Measurements from ENCODE around the gene BPIFA3.
A peak's percentile ranks its signal among the peaks of the same experiment; 100 is the strongest.

Gene BPIFA3

DNA sequence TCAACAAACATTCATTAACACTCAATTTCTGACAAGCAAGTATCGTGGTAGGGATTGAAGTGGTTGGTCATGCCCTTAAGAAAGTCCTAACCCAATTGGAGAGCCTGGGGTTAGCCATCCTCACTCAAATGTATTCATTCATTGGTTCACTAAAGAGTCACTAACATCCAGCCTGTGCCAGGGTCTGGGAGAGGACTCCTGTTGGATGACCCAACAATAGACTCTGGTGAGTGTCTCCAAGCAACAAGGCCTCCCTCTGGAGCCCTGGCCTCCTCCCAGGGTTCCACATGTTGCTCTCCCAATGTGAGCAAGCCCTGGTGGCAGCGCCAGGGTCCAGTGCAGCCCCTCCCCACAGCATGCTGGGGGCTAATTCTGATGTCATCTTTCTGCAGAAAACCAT is at the start of gene BPIFA3:
TSS of gene BPIFA3 (plus strand) at position 301 of the 400 bp plus-strand sequence. CDS start 185 bp downstream, outside the sequence.
- TF ChIP-seq, protein P1, sequence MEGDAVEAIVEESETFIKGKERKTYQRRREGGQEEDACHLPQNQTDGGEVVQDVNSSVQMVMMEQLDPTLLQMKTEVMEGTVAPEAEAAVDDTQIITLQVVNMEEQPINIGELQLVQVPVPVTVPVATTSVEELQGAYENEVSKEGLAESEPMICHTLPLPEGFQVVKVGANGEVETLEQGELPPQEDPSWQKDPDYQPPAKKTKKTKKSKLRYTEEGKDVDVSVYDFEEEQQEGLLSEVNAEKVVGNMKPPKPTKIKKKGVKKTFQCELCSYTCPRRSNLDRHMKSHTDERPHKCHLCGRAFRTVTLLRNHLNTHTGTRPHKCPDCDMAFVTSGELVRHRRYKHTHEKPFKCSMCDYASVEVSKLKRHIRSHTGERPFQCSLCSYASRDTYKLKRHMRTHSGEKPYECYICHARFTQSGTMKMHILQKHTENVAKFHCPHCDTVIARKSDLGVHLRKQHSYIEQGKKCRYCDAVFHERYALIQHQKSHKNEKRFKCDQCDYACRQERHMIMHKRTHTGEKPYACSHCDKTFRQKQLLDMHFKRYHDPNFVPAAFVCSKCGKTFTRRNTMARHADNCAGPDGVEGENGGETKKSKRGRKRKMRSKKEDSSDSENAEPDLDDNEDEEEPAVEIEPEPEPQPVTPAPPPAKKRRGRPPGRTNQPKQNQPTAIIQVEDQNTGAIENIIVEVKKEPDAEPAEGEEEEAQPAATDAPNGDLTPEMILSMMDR (IDR thresholded peaks at IDR 0.05; ENCODE audit: borderline replicate concordance, insufficient read depth, low read depth, low read length), result no peak

DNA sequence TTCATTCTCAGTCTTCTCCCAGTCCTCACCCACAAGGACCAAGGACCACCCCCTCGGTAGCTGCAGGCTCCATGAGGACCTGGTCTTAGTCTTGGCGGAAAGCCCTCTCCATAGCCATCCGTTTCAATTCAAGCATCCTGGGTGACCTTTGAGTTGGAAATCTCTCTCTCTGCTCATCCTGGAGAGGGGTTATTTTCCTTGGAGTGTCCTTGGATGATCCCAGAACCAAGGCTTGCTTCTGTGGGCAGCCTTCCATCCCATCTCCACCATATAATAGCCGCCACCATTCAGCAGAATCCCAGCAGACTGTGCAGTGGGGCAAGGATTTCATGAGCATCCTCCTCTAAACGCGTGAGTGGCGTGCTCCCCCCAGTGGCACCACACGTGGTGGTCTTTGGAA is 49.3 kb upstream of the BPIFA3 start, which contains the start of gene BPIFA2:
TSS of gene BPIFA2 (plus strand) at position 301 of the 400 bp plus-strand sequence. CDS start 987 bp downstream, outside the sequence.
- no peak within 1 kb of the TSS for H3K4me3 ChIP-seq (ENCODE audit: low read depth, low read length)
- TF ChIP-seq, protein P1 (IDR thresholded peaks at IDR 0.05; ENCODE audit: borderline replicate concordance, insufficient read depth, low read depth, low read length), result no peak

More for the DNA sequence above, at the start of gene BPIFA3:
- H3K4me3 ChIP-seq (ENCODE audit: low read depth, low read length), result no peak within 1 kb of the TSS

DNA sequence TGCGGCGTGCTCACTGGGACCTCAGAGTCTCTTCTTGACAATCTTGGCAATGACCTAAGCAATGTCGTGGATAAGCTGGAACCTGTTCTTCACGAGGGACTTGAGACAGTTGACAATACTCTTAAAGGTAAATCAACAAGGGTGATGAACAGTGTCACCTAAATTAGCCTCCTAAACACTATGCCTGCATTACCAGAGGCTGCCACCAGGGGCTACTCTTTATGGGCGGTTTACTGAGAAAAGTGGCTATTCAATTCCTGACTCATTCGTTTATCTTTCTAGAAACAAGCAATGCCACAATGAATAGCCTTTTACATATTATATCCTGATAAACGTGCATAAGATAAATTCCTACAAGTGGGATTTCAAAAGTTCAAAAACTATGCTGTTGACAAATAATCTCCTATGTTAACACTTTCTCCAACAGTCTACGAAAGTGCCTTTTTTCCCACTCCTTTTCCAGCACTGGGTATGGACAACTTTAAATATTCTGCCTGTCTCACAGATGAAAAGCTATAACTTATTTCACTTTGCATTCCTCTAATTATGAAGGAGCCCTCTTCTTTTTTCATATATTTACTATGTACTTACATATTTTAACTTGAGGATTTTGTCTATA is 47.9 kb upstream of the BPIFA3 start:
- H3K4me3 ChIP-seq (ENCODE audit: low read depth, low read length), result no peak overlapping the region
- TF ChIP-seq, protein P1 (IDR thresholded peaks at IDR 0.05; ENCODE audit: borderline replicate concordance, insufficient read depth, low read depth, low read length), result peak; percentile 68

DNA sequence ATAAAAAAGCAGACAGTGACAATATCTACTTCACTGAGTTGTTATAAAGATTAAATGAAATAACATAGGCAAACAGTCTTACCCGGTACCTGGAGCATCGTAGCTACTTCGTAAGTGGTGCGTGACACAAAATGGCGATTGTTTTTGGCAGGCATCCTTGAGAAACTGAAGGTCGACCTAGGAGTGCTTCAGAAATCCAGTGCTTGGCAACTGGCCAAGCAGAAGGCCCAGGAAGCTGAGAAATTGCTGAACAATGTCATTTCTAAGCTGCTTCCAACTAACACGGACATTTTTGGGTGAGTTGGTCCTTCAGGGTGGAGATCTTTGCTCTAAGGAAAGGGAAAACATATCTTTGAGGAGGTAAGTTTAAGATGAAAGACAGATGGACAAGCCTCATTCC is 44.4 kb upstream of the BPIFA3 start:
- TF ChIP-seq, protein P1 (IDR thresholded peaks at IDR 0.05; ENCODE audit: borderline replicate concordance, insufficient read depth, low read depth, low read length), result no peak

DNA sequence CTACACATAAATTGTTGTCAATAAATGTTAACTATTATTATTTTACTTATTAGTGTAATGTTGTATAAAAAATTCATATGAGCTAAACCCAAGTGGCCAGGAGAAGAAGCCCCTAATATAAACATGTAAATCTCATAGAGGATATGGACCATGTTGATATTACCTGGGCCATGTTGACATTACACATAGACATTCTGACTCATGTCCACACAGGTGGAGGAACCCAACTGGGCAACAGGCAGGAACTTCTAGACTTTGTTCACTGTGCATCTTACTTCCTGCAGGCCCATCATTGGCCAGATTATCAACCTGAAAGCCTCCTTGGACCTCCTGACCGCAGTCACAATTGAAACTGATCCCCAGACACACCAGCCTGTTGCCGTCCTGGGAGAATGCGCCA is 42.0 kb upstream of the BPIFA3 start:
- TF ChIP-seq, protein P1 (IDR thresholded peaks at IDR 0.05; ENCODE audit: borderline replicate concordance, insufficient read depth, low read depth, low read length), result no peak
- H3K4me3 ChIP-seq (ENCODE audit: low read depth, low read length), result no peak overlapping the region

More for the DNA sequence above, 44.4 kb upstream of the BPIFA3 start:
- H3K4me3 ChIP-seq (ENCODE audit: low read depth, low read length), result no peak overlapping the region

DNA sequence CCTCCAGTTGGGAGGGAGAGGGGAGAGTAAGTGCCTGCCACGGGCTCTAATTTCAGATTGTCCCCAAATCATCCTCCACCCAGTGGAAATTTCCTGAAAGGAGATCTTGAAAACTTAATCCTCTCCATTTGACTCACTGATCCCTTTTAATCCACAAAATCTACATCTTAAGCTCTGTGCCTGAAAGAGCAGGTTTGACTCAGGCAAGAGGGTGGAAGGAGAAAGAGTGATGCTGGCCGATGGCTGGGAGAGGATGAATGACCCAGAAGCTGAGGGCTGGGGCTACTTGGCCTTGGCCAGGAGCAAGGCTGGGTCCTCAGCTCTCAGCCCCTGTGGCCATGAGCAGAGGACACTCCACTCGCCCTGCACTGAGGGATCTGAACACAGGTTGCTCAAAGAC is 41.1 kb upstream of the BPIFA3 start:
- no peak overlapping the region for H3K4me3 ChIP-seq (ENCODE audit: low read depth, low read length)
- TF ChIP-seq, protein P1 (IDR thresholded peaks at IDR 0.05; ENCODE audit: borderline replicate concordance, insufficient read depth, low read depth, low read length), result no peak

DNA sequence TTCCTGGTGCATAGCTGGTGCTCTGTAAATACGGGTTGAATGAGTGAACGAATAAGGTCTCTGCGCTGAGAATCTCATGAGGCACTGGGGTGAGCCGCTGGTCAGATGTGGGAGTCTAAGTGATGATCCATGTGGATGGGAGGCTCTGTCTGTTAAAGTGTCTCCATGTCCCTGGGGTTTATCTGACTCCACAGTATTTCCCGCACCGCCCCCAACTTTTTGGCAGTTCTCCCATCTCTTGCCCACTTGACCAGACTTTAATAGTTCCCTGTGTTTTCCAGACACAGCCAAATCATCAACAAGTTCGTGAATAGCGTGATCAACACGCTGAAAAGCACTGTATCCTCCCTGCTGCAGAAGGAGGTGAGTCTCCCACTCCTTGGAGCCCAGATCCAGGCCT is 39.3 kb upstream of the BPIFA3 start:
- H3K4me3 ChIP-seq (ENCODE audit: low read depth, low read length), result no peak overlapping the region
- TF ChIP-seq, protein P1 (IDR thresholded peaks at IDR 0.05; ENCODE audit: borderline replicate concordance, insufficient read depth, low read depth, low read length), result no peak
